Keratinocyte (primary cell): ENCODE data around the gene ATP11A. TPM values are rescaled to one million over a fixed set of nuclear protein-coding genes. Genes with fewer than 3 reads are reported as not detected.

Experiments
- DNase-seq: peaks from one replicate; pipeline ENCODE4 v3.0.0-alpha.2; 2011; ENCODE audit warnings: low read depth, missing footprints, low spot score
- FAIRE-seq: peaks from 2 replicates; lab custom pipeline; 2011; peaks lifted over from hg19 to GRCh38; lab: Jason Lieb, UNC
- H2AFZ ChIP-seq: 2 replicates; pipeline ENCODE4 v1.6.0; 2012; ENCODE audit warnings: low read length, control low read depth, inconsistent platforms; ENCODE audit not compliant: control insufficient read depth
- H3K27ac ChIP-seq: 2 replicates; pipeline ENCODE4 v1.5.1; 2011; ENCODE audit warnings: low read length; ENCODE audit not compliant: control insufficient read depth, insufficient read depth
- H3K27me3 ChIP-seq: 3 replicates; pipeline ENCODE4 v1.6.0; 2011; ENCODE audit warnings: low read length; ENCODE audit not compliant: control insufficient read depth, insufficient read depth; ENCODE audit errors: extremely low read depth
- H3K36me3 ChIP-seq, 2 experiments: 2 replicates in 1 of 2; 3 replicates in 1 of 2; pipeline ENCODE4 v1.5.1; 2011; ENCODE audit warnings: low read length in 2 of 2, mild to moderate bottlenecking in 1 of 2; ENCODE audit not compliant: control insufficient read depth in 2 of 2, insufficient read depth in 2 of 2; ENCODE audit errors: extremely low read depth in 1 of 2
- H3K4me1 ChIP-seq: 3 replicates; pipeline ENCODE4 v1.5.1; 2011; ENCODE audit warnings: low read length; ENCODE audit not compliant: control insufficient read depth, insufficient read depth; ENCODE audit errors: extremely low read depth
- H3K4me2 ChIP-seq: 3 replicates; pipeline ENCODE4 v1.6.0; 2011; ENCODE audit warnings: low read depth, low read length; ENCODE audit not compliant: control insufficient read depth, insufficient read depth; ENCODE audit errors: extremely low read depth
- H3K4me3 ChIP-seq, 3 experiments: fragments of 200-600 bp in 1 of 3; sonication (generic) in 1 of 3; 2 replicates in 2 of 3; 3 replicates in 1 of 3; pipeline ENCODE4 v1.5.1; 2011 to 2016; ENCODE audit warnings: low read length in 3 of 3, mild to moderate bottlenecking in 3 of 3, control low read depth in 2 of 3, inconsistent platforms in 1 of 3, low read depth in 1 of 3, mixed read lengths in 1 of 3, mixed run types in 1 of 3, moderate library complexity in 1 of 3; ENCODE audit not compliant: control insufficient read depth in 2 of 3, insufficient read depth in 2 of 3; ENCODE audit errors: extremely low read depth in 1 of 3
- H3K79me2 ChIP-seq: 2 replicates; pipeline ENCODE4 v1.6.0; 2012; ENCODE audit warnings: low read length; ENCODE audit not compliant: control insufficient read depth, insufficient read depth
- H3K9ac ChIP-seq: 3 replicates; pipeline ENCODE4 v1.6.0; 2011; ENCODE audit warnings: low read length; ENCODE audit not compliant: control insufficient read depth, insufficient read depth; ENCODE audit errors: extremely low read depth
- H3K9me1 ChIP-seq: 3 replicates; pipeline ENCODE4 v1.6.0; 2011; ENCODE audit warnings: low read length; ENCODE audit not compliant: control insufficient read depth, insufficient read depth; ENCODE audit errors: extremely low read depth
- H3K9me3 ChIP-seq: 2 replicates; pipeline ENCODE4 v1.5.1; 2012; ENCODE audit warnings: low read depth, low read length; ENCODE audit not compliant: control insufficient read depth
- H4K20me1 ChIP-seq: 3 replicates; pipeline ENCODE4 v1.6.0; 2011; ENCODE audit warnings: low read length; ENCODE audit not compliant: control insufficient read depth, insufficient read depth; ENCODE audit errors: extremely low read depth
- CTCF ChIP-seq, 3 experiments: IDR thresholded peaks in 1 of 3; conservative IDR thresholded peaks in 1 of 3; optimal IDR thresholded peaks in 1 of 3; 2 replicates in 2 of 3; 3 replicates in 1 of 3; pipeline versions ENCODE3 to v1.5.1; 2011; ENCODE audit warnings: low read length in 3 of 3, mild to moderate bottlenecking in 3 of 3, moderate library complexity in 2 of 3, control low read depth in 1 of 3, inconsistent platforms in 1 of 3; ENCODE audit not compliant: insufficient read depth in 2 of 3; ENCODE audit errors: extremely low read depth in 1 of 3
- EZH2 ChIP-seq: IDR thresholded peaks from one replicate; pipeline ENCODE4 v1.6.1; 2012; ENCODE audit warnings: inconsistent platforms, mild to moderate bottlenecking, low read length, moderate library complexity
- dilution Hi-C: fragments of 300-500 bp; cut with MboI; formaldehyde crosslinking; loops from one replicate; pipeline ENCODE4 v1.7.0; 2020; ENCODE audit warnings: low sequenced_read_pairs; ENCODE audit not compliant: extremely low pct_ligation_motif_present
- polyA plus RNA-seq, 5 experiments: library from polyadenylated mRNA; depleted of rRNA in 3 of 5; stranded (reverse) in 3 of 5; stranded (forward) in 1 of 5; unstranded in 1 of 5; fragments of >200 nt; gene quantifications; 1 replicate in 1 of 5; 2 replicates in 3 of 5; 3 replicates in 1 of 5; pipeline versions ENCODE4 v1.2.1 to v1.2.3, GENCODE V29; 2011 to 2012; ENCODE audit warnings: missing spikeins in 2 of 5, low read depth in 1 of 5, low replicate concordance in 1 of 5

The ATP11A gene
- polyA plus RNA-seq, 1 donor (not counting 4 experiments of a cell fraction or from before 2014, with no cell fraction given) = 4.3 TPM

- no peaks in the 10 kb centered on the region for H3K9me3 ChIP-seq
- H4K20me1 ChIP-seq = no peaks in the 10 kb centered on the region
- H3K9ac ChIP-seq = no peak overlapping the region
- H2AFZ ChIP-seq = no peak overlapping the region
- dilution Hi-C loops = no loop called here
- peaks cover 5% of the 10 kb centered on the region for H3K4me1 ChIP-seq
- no peaks in the 10 kb centered on the region for H3K79me2 ChIP-seq
- TF ChIP-seq CTCF (optimal IDR thresholded peaks at IDR 0.05 in 1 of 3, IDR thresholded peaks at IDR 0.05 in 1 of 3, conservative IDR thresholded peaks at IDR 0.05 in 1 of 3; ENCODE audit: extremely low read depth in 1 of 3, insufficient read depth in 2 of 3, low read length in 3 of 3) = no peak
- TF ChIP-seq EZH2 = no peak
- H3K27me3 ChIP-seq = no peaks in the 10 kb centered on the region
- no peaks in the 10 kb centered on the region for H3K9me1 ChIP-seq
- H3K4me3 ChIP-seq = no peak overlapping the region
- FAIRE-seq (no peak), DNase-seq (no peak)
- H3K27ac ChIP-seq = no peak overlapping the region
- H3K4me2 ChIP-seq = no peak overlapping the region
- no peaks in the 10 kb centered on the region for H3K36me3 ChIP-seq
Observed at GRCh38 chr13:112779856-112780604, 90.2 kb downstream of the ATP11A start.

GRCh38 chr13:112781287-112781686 lies 91.4 kb downstream of the ATP11A start:
- Histone ChIP-seq H3K4me1 (peaks cover 5% of the 10 kb centered on the region), H3K27me3 (no peaks in the 10 kb centered on the region), H2AFZ (no peak overlapping the region), H3K9me1 (no peaks in the 10 kb centered on the region), H3K36me3 (no peaks in the 10 kb centered on the region), H3K4me3 (no peak overlapping the region), H3K9ac (no peak overlapping the region), H3K27ac (no peak overlapping the region), H3K4me2 (no peak overlapping the region), H3K79me2 (no peaks in the 10 kb centered on the region), H3K9me3 (no peaks in the 10 kb centered on the region), H4K20me1 (no peaks in the 10 kb centered on the region)
- no peak for TF ChIP-seq EZH2
- no peak for TF ChIP-seq CTCF (optimal IDR thresholded peaks at IDR 0.05 in 1 of 3, IDR thresholded peaks at IDR 0.05 in 1 of 3, conservative IDR thresholded peaks at IDR 0.05 in 1 of 3; ENCODE audit: extremely low read depth in 1 of 3, insufficient read depth in 2 of 3, low read length in 3 of 3)
- FAIRE-seq (no peak), DNase-seq (no peak)
- dilution Hi-C loops = no loop called here
